ENCODE results near the gene GDPD3. TPM values are rescaled to one million over a fixed set of nuclear protein-coding genes. Genes with fewer than 3 reads are reported as not detected.
"Not testable (repeated sequence)": the region's sequence is repeated elsewhere in the genome, so short reads cannot be mapped to it uniquely, and the experiment has no call there.

Gene GDPD3
- polyA plus RNA-seq (ENCODE audit: insufficient read length in 12 of 12) = 10 to 100 TPM in 1 of 12 donors, 1 to 10 TPM in 10, not detected in 1; 4.1 to 10.7 (median 5.5) TPM
- long read RNA-seq, donor 1, partial matches to known transcripts = 8 of 12 reads
- long read RNA-seq, donor 1, other reads (novel, unspliced or antisense) = 0 of 12 reads
- long read RNA-seq, donor 2 = 0 reads
- long read RNA-seq, donor 3 = 0 reads
- long read RNA-seq, donor 4 = 0 reads
- long read RNA-seq, donor 5 = 0 reads
- long read RNA-seq, donor 6 = 0 reads
- long read RNA-seq, donor 7 = 0 reads
- long read RNA-seq, donor 8 = 0 reads
- long read RNA-seq, donor 9 = 0 reads
- long read RNA-seq, donor 10 = 0 reads
- long read RNA-seq, donor 11 = 0 reads

GRCh38 chr16:30113031-30113710 lies at the start of gene GDPD3:
TSS of gene GDPD3 (minus strand) at chr16:30113537. CDS start at chr16:30113478, 59 bp downstream.
- DNase-seq = no peak

GRCh38 chr16:30157214-30157613 lies 43.9 kb upstream of the GDPD3 start:
- DNase-seq = no peak

- no peak for DNase-seq
Measured at GRCh38 chr16:30155188-30155587, 41.9 kb upstream of the GDPD3 start.

- no peak for DNase-seq
Measured at GRCh38 chr16:30152517-30152916, 39.2 kb upstream of the GDPD3 start.

GRCh38 chr16:30151091-30151490 lies 37.8 kb upstream of the GDPD3 start:
- DNase-seq = no peak

GRCh38 chr16:30149250-30149930 lies 36.1 kb upstream of the GDPD3 start:
- no peak for DNase-seq

GRCh38 chr16:30147843-30148510 lies 34.6 kb upstream of the GDPD3 start:
- DNase-seq = no peak

- no peak for DNase-seq
Measured at GRCh38 chr16:30145657-30146056, 32.3 kb upstream of the GDPD3 start.

GRCh38 chr16:30144917-30145316 lies 31.6 kb upstream of the GDPD3 start:
- no peak for DNase-seq

GRCh38 chr16:30144017-30144416 lies 30.7 kb upstream of the GDPD3 start:
- DNase-seq = no peak

- DNase-seq = no peak
Measured at GRCh38 chr16:30143347-30143702, 30.0 kb upstream of the GDPD3 start.

GRCh38 chr16:30142672-30143346 lies 29.5 kb upstream of the GDPD3 start:
- no peak for DNase-seq

GRCh38 chr16:30141750-30142149 lies 28.4 kb upstream of the GDPD3 start:
- no peak for DNase-seq

GRCh38 chr16:30139583-30140481 lies 26.5 kb upstream of the GDPD3 start:
- no peak for DNase-seq

GRCh38 chr16:30137897-30138296 lies 24.6 kb upstream of the GDPD3 start:
- no peak for DNase-seq

GRCh38 chr16:30136971-30137605 lies 23.8 kb upstream of the GDPD3 start:
- no peak for DNase-seq

GRCh38 chr16:30132591-30132990 lies 19.3 kb upstream of the GDPD3 start:
- no peak for DNase-seq

GRCh38 chr16:30131869-30132475 lies 18.6 kb upstream of the GDPD3 start:
- DNase-seq = no peak

GRCh38 chr16:30127993-30128392 lies 14.7 kb upstream of the GDPD3 start:
- no peak for DNase-seq

- not testable (repeated sequence) for DNase-seq
Measured at GRCh38 chr16:30125690-30126089, 12.4 kb upstream of the GDPD3 start.
